IPS DF 4.7 (cell line): ENCODE results near the gene LRRC36.
A peak's percentile ranks its signal among the peaks of the same experiment; 100 is the strongest.

ENCODE experiments used
- DNase-seq: peaks from one replicate; pipeline ENCODE4 v3.0.0-alpha.2; 2013; ENCODE audit warnings: low spot score; ENCODE audit errors: extremely low read depth

LRRC36 gene, protein sequence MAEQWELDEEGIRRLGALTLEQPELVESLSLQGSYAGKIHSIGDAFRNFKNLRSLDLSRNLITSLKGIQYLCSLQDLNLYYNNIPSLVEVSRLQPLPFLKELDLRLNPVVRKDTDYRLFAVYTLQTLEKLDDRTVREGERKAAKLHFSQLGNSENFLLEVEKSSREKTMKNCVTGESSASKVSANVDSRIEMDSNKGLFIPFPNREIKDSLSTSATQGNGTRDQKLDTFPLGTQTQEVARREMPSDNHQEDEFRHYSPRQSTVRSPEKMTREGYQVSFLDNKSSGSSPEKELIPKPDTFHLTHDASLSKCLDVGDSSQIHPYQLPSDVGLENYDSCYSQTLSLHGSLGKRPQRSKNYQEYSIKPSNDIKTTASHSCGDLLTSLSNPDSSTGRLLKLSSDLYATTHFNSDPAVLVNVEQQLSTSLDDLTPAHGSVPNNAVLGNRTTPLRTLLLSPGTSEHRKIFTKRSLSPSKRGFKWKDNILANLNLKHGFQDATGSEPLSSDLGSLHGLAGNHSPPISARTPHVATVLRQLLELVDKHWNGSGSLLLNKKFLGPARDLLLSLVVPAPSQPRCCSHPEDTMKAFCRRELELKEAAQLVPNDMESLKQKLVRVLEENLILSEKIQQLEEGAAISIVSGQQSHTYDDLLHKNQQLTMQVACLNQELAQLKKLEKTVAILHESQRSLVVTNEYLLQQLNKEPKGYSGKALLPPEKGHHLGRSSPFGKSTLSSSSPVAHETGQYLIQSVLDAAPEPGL

GRCh38 chr16:67326472-67327309, at the start of gene LRRC36, which contains the start of gene KCTD19:
Gene LRRC36, plus strand, starts transcription at chr16:67326815. Its CDS starts 48 bp downstream, at chr16:67326863.
Gene KCTD19, minus strand, starts transcription at chr16:67326741. Its CDS starts 34 bp downstream, at chr16:67326707.
- peak; percentile 66 for DNase-seq

GRCh38 chr16:67277294-67277998, 49.2 kb upstream of the LRRC36 start:
- DNase-seq: no peak

GRCh38 chr16:67277999-67278772, 48.4 kb upstream of the LRRC36 start:
- no peak for DNase-seq

GRCh38 chr16:67278773-67279295, 47.8 kb upstream of the LRRC36 start:
- DNase-seq: no peak

- DNase-seq: no peak
Observed at GRCh38 chr16:67279296-67280089, 47.1 kb upstream of the LRRC36 start, which contains the start of gene PLEKHG4. Gene PLEKHG4, plus strand, starts transcription at chr16:67279532. Its CDS starts 513 bp downstream, at chr16:67280045.

DNA sequence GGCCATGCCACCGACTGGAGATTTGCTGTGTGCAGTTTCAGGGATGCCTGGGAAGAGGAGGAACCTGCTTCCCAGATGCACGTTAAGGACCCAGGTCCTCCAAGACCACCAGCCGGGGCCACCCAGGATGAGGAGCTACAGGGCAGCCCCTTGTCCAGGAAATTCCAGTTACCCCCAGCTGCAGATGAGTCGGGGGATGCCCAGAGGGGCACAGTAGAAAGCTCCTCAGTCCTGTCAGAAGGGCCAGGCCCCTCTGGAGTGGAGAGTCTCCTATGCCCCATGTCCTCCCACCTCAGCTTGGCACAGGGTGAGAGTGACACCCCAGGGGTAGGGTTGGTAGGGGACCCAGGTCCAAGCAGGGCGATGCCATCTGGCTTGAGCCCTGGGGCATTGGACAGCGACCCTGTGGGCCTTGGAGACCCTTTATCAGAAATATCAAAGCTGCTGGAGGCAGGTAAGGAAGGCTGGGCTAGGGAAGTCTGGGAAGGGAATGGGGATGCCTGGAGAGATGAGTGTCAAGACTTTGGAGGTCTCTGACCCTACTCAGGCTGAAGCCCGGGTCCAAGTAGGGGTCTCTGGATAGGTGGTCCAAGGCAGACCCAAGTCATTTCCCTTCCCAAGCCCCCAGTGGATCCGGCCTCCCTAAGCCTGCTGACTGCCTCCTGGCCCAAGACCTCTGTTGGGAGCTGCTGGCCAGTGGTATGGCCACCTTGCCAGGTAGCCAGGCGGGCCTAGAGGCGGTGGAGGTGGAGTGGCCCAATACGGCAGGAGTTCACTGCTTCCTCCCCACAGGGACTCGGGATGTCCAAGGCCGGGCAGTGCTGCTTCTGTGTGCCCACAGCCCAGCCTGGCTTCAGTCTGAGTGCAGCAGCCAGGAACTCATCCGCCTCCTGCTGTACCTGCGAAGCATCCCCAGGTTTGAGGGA, 46.3 kb upstream of the LRRC36 start:
- DNase-seq: no peak

DNA sequence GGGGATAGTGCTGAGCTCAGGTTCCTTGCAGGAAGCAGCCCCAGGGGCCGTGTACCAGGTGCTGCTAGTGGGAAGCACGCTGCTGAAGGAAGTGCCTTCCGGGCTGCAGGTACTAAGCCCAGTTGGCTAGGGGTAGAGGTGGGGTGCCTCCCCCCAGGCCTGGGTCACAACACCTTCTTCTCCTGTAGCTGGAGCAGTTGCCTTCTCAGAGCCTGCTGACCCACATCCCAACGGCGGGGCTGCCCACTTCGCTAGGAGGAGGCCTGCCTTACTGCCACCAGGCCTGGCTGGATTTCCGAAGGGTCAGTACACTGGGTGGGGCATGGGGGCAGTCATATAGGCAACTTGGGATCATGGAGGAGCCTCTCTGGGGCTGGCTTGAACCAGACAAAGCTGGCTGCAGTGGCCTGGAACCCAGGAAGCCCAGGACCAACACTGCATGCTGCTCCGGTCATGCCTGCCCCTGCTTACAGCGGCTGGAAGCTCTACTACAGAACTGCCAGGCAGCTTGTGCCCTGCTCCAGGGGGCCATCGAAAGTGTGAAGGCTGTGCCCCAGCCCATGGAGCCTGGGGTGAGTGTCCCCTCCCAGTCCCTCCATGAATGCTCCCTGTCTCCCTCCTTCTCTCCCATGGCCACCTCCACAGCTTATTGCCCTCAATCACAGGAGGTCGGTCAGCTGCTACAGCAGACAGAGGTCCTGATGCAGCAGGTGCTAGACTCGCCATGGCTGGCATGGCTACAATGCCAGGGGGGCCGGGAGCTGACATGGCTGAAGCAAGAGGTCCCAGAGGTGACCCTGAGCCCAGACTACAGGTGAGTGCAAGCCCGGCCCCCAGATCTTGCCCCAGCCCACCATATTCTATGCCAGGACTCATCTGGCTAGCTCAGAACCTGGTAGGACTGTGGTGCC, 44.8 kb upstream of the LRRC36 start:
- DNase-seq: no peak

DNA sequence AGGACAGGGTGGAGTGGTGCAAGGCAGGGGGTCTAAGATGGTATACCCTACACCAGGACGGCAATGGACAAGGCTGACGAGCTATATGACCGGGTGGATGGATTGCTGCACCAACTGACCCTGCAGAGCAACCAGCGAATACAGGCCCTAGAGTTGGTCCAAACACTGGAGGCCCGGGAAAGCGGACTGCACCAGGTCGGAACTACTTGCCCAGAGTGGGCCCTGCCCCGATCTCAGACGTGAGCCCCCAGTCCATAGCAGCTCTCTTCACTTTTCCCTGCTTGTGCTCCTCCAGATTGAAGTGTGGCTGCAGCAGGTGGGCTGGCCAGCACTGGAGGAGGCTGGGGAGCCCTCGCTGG, 44.2 kb upstream of the LRRC36 start:
- no peak for DNase-seq

DNA sequence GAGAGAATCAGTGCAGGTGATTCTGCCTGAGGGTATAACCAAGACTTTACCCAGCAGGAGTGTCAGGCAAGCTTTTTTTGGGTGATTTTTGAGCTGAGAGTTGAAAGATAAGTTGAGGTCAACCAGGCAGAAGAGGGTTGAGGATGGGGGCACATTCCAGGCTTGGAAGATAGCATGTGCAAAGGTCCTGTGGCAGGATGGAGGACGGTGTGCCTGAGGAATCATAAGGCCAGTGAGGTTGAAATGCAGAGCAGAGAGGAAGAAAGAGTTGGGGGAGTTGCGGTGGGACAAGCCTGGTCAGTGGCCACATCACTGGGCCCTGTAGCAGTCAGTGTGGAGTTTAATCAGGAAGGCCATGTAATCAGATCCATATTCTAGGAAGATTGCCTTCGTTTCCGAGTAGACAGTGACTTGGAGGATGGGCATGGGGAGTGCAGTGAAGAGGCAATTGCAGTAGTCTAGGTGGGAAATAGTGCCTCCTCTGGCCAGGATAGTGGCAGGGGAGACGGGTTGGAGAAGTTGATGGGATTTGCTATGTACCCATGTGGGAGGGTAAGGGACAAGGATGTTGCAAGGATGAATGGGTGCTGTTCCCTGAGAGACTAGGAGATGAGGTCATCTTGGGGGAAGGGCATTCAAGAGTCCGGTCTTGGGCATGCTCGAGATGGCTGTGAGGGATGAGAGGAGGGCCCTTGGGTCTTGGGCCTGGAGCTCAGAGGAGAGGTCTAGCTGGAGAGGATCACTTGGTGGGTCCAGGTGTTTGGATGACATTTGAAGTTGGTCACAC, 43.4 kb upstream of the LRRC36 start:
- no peak for DNase-seq

DNA sequence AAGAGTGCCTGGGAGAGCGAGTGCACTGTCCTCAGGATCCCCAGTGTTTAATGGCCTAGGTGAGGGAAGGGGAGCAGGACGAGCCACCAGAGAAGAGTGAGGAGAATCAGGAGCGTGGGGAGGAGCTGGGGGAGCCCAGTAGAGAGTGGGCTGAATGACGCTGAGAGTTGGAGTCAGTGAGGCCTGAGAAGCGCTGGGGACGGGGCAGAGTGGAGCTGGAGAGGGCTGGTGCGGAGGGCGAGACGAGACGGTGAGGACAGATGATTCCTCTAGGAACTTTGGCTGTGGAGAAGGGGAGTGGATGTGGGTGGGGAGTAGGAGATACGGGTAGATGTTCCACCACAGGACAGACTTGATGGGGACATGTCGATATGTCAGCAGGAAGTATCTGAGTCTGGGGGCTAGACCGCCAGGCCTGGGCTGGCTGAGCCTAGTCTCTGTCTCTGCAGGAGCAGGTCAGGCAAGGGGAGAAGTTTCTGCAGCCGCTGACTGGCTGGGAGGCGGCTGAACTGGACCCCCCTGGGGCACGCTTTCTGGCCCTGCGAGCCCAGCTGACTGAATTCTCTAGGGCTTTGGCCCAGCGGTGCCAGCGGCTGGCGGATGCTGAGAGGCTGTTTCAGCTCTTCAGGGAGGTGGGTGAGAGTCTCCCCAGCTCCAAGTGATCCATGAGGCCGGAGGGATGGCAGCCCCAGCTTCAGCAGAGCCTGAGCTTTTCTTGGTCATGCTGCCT, 42.6 kb upstream of the LRRC36 start:
- DNase-seq: no peak

GRCh38 chr16:67284699-67285646, 41.6 kb upstream of the LRRC36 start:
- peak; percentile 38 for DNase-seq

DNA sequence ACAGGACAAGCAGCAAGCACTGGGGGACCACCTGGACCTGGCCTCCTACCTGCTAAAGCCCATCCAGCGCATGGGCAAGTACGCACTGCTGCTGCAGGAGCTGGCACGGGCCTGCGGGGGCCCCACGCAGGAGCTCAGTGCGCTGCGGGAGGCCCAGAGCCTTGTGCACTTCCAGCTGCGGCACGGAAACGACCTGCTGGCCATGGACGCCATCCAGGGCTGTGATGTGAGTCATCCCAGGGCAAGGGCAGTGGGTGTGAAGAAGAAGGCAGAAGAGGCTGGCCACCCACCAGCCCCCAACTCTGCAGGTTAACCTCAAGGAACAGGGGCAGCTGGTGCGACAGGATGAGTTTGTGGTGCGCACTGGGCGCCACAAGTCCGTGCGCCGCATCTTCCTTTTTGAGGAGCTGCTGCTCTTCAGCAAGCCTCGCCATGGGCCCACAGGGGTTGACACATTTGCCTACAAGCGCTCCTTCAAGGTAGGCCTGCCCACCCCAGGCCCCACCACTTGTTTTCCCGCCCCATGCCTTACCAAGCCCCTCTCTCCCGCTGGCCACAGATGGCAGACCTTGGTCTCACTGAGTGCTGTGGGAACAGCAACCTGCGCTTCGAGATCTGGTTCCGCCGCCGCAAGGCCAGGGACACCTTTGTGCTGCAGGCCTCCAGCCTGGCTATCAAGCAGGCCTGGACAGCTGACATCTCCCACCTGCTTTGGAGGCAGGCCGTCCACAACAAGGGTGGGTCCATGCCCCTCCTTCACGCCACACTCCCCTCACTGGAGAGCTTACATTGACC, 40.0 kb upstream of the LRRC36 start:
- no peak for DNase-seq

DNA sequence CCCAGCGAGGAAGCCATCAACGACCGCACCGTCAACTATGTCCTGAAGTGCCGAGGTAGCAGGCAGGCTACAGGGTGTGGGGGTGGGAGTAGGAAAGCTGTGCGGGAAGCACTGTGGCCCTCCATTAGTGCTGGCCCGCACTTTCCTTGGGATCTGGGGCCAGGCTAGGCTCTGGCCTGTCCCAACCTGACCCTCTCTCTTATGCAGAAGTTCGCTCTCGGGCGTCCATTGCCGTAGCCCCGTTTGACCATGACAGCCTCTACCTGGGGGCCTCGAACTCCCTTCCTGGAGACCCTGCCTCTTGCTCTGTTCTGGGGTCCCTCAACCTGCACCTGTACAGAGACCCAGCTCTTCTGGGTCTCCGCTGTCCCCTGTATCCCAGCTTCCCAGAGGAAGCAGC, 38.7 kb upstream of the LRRC36 start:
- no peak for DNase-seq

DNA sequence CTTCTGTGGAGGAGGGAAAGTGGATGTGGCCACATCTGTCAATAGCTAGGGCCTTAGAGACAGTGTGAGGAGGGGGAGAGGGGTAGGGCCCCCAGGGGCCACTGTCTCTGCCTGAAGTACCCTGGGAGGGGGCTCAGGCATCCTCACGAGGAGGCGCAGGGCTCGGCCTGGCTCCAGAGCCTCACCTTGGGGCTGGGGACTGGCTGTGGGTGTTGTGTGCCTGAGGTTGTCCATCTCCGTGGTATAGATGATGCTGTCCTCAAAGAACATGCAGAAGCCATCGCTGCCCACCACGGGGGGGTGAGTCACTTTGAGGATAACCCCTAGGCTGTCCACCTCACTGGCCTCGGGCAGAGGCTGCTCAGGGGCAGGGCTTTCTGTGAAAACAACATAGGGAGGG, 35.2 kb upstream of the LRRC36 start:
- DNase-seq: no peak
